ENCODE data around the gene CEACAM20. TPM values are rescaled to one million over a fixed set of nuclear protein-coding genes. Genes with fewer than 3 reads are reported as not detected.
"Not testable (repeated sequence)": the region's sequence is repeated elsewhere in the genome, so short reads cannot be mapped to it uniquely, and the experiment has no call there.

Gene CEACAM20
- total and polyA plus RNA-seq, 9 donors, result 0.60 TPM; not detected in 8

GRCh38 chr19:44552324-44552723 is 22.8 kb upstream of the CEACAM20 start:
- Histone ChIP-seq H3K9me3 (no peaks in the 10 kb centered on the region), H3K27ac (no peak overlapping the region), H3K4me1 (ENCODE audit: insufficient read depth) (no peaks in the 10 kb centered on the region), H3K27me3 (no peaks in the 10 kb centered on the region), H3K36me3 (no peaks in the 10 kb centered on the region), H3K4me3 (no peak overlapping the region)
- intact Hi-C loops (cut with DNase I), result no loop called here
- DNase-seq, result no peak
- WGBS, 3 donors, result 6 to 14% (median 11%) methylated on average over 5 of the region's 5 CpGs
- TF ChIP-seq POLR2A (IDR thresholded peaks at IDR 0.05) (no peak), CTCF (IDR thresholded peaks at IDR 0.05) (no peak), EP300 (IDR thresholded peaks at IDR 0.05) (no peak)

GRCh38 chr19:44551850-44552249 is 22.4 kb upstream of the CEACAM20 start:
- Histone ChIP-seq H3K4me1 (ENCODE audit: insufficient read depth) (no peaks in the 10 kb centered on the region), H3K9me3 (no peaks in the 10 kb centered on the region), H3K27ac (no peak overlapping the region), H3K36me3 (no peaks in the 10 kb centered on the region), H3K4me3 (no peak overlapping the region), H3K27me3 (no peaks in the 10 kb centered on the region)
- intact Hi-C loops (cut with DNase I), result no loop called here
- WGBS, 3 donors, result 77 to 80% (median 79%) methylated on average over 5 of the region's 5 CpGs
- DNase-seq, result no peak
- TF ChIP-seq EP300 (IDR thresholded peaks at IDR 0.05) (no peak), CTCF (IDR thresholded peaks at IDR 0.05) (no peak), POLR2A (IDR thresholded peaks at IDR 0.05) (no peak)

DNA sequence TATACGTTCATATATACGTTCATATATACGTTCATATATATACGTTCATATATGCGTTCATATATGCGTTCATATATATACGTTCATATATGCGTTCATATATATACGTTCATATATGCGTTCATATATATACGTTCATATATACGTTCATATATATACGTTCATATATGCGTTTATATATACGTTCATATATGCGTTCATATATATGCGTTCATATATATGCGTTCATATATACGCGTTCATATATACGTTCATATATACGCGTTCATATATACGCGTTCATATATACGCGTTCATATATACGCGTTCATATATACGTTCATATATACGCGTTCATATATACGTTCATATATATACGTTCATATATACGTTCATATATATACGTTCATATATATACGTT is 21.5 kb upstream of the CEACAM20 start:
- H3K4me3 ChIP-seq; H3K4me1 ChIP-seq (ENCODE audit: insufficient read depth); H3K27me3 ChIP-seq; intact Hi-C loops (cut with DNase I); H3K27ac ChIP-seq; DNase-seq; H3K36me3 ChIP-seq; H3K9me3 ChIP-seq: not testable (repeated sequence)
- WGBS, 3 donors, result 90 to 93% (median 90%) methylated on average over 37 of the region's 37 CpGs

GRCh38 chr19:44549507-44549906 is 20.0 kb upstream of the CEACAM20 start:
- no peak for DNase-seq
- Histone ChIP-seq H3K27ac (no peak overlapping the region), H3K4me1 (ENCODE audit: insufficient read depth) (no peaks in the 10 kb centered on the region), H3K4me3 (no peak overlapping the region), H3K36me3 (no peaks in the 10 kb centered on the region), H3K27me3 (no peaks in the 10 kb centered on the region), H3K9me3 (no peaks in the 10 kb centered on the region)
- no peak for TF ChIP-seq EP300 (IDR thresholded peaks at IDR 0.05)
- no peak for TF ChIP-seq POLR2A (IDR thresholded peaks at IDR 0.05)
- no peak for TF ChIP-seq CTCF (IDR thresholded peaks at IDR 0.05)
- intact Hi-C loops (cut with DNase I), result no loop called here
- 92 to 96% (median 92%) methylated on average over 3 of the region's 3 CpGs for WGBS, 3 donors

- no peak overlapping the region for H3K4me3 ChIP-seq
- no peak overlapping the region for H3K27ac ChIP-seq
- DNase-seq, result no peak
- H3K27me3 ChIP-seq, result no peaks in the 10 kb centered on the region
- intact Hi-C loops (cut with DNase I), result no loop called here
- 82 to 87% (median 84%) methylated on average over 4 of the region's 4 CpGs for WGBS, 3 donors
- no peak for TF ChIP-seq EP300 (IDR thresholded peaks at IDR 0.05)
- no peak for TF ChIP-seq POLR2A (IDR thresholded peaks at IDR 0.05)
- TF ChIP-seq CTCF (IDR thresholded peaks at IDR 0.05), result no peak
- H3K9me3 ChIP-seq, result no peaks in the 10 kb centered on the region
- no peaks in the 10 kb centered on the region for H3K36me3 ChIP-seq
- H3K4me1 ChIP-seq (ENCODE audit: insufficient read depth), result no peaks in the 10 kb centered on the region
Observed at GRCh38 chr19:44548736-44549135, 19.3 kb upstream of the CEACAM20 start.

Data from ovary (tissue), 9 donors.